Right lung (tissue), 5 donors: ENCODE data around the gene TNS1. TPM values are rescaled to one million over a fixed set of nuclear protein-coding genes. Genes with fewer than 3 reads are reported as not detected.

ENCODE experiments used
- DNase-seq, 2 donors: peaks; one replicate each; pipeline ENCODE4 v3.0.0-alpha.2; 2013
- polyA plus RNA-seq, 5 donors: library from polyadenylated mRNA; unstranded; fragments of 120-200 nt; gene quantifications; one replicate each; pipeline versions ENCODE4 v1.2.1 to v1.2.3, GENCODE V29; 2013; ENCODE audit warnings: inconsistent platforms in 1 of 5, low replicate concordance in 1 of 5; ENCODE audit not compliant: insufficient read length in 5 of 5, insufficient read depth in 1 of 5

Gene TNS1
- polyA plus RNA-seq, 5 donors: 113 to 196 (median 125) TPM

GRCh38 chr2:217785544-217786045, 217.2 kb downstream of the TNS1 start:
- DNase-seq: peak; percentile 58 to 79

- DNase-seq: no peak
Measured at GRCh38 chr2:217784996-217785543, 217.7 kb downstream of the TNS1 start.

- DNase-seq: no peak
Measured at GRCh38 chr2:217783243-217783642, 219.6 kb downstream of the TNS1 start.

GRCh38 chr2:217777906-217778305, 224.9 kb downstream of the TNS1 start:
- no peak for DNase-seq

GRCh38 chr2:217776631-217777030, 226.2 kb downstream of the TNS1 start:
- DNase-seq: no peak

GRCh38 chr2:217775920-217776503, 226.8 kb downstream of the TNS1 start:
- DNase-seq: no peak

- no peak for DNase-seq
Measured at GRCh38 chr2:217774232-217774631, 228.6 kb downstream of the TNS1 start.

GRCh38 chr2:217773539-217773938, 229.3 kb downstream of the TNS1 start:
- no peak for DNase-seq

GRCh38 chr2:217766356-217766755, 236.4 kb downstream of the TNS1 start:
- no peak for DNase-seq

- DNase-seq: no peak
Measured at GRCh38 chr2:217761645-217762277, 241.0 kb downstream of the TNS1 start.

GRCh38 chr2:217759991-217760390, 242.8 kb downstream of the TNS1 start:
- no peak for DNase-seq

- DNase-seq: no peak
Measured at GRCh38 chr2:217757108-217757463, 245.7 kb downstream of the TNS1 start.

GRCh38 chr2:217756375-217757107, 246.3 kb downstream of the TNS1 start:
- DNase-seq: peak; percentile 67 to 77

- no peak for DNase-seq
Measured at GRCh38 chr2:217755027-217755745, 247.6 kb downstream of the TNS1 start.

GRCh38 chr2:217753460-217754200, 249.2 kb downstream of the TNS1 start:
- DNase-seq: no peak

GRCh38 chr2:217752714-217753459, 249.9 kb downstream of the TNS1 start:
- no peak for DNase-seq

- DNase-seq: no peak
Measured at GRCh38 chr2:217751952-217752351, 250.8 kb downstream of the TNS1 start.

- no peak for DNase-seq
Measured at GRCh38 chr2:217751192-217751591, 251.6 kb downstream of the TNS1 start.
